ENCODE measurements around the gene ADIPOR2. TPM values are rescaled to one million over a fixed set of nuclear protein-coding genes. Genes with fewer than 3 reads are reported as not detected.
"Not testable (repeated sequence)": the region's sequence is repeated elsewhere in the genome, so short reads cannot be mapped to it uniquely, and the experiment has no call there.

Gene ADIPOR2
- total and polyA plus RNA-seq, 2 donors (not counting 1 experiment from before 2014, with no cell fraction given) = 9.2 to 35.9 TPM

GRCh38 chr12:1715459-1715858 is 24.6 kb downstream of the ADIPOR2 start:
- H3K9me3 Mint-ChIP-seq (ENCODE audit: insufficient read depth); CTCF ChIA-PET; intact Hi-C loops (cut with micrococcal nuclease); H2AFZ ChIP-seq (ENCODE audit: insufficient read depth, low read depth, low read length, poor library complexity, severe bottlenecking); H3K27ac Mint-ChIP-seq; H3K4me2 ChIP-seq (replicated peaks; ENCODE audit: low read depth, low read length, poor library complexity, severe bottlenecking); POLR2A ChIA-PET; H3K9ac ChIP-seq (ENCODE audit: low read length); H3K36me3 ChIP-seq (replicated peaks in 1 of 2; ENCODE audit: control extremely low read depth in 1 of 2, control insufficient read depth in 1 of 2, extremely low read depth in 1 of 2, insufficient read depth in 2 of 2, low read length in 1 of 2); DNase-seq; H3K4me3 Mint-ChIP-seq; ATAC-seq (ENCODE audit: low read depth); H3K4me1 ChIP-seq (ENCODE audit: control insufficient read depth in 2 of 2, insufficient read depth in 2 of 2, low read length in 2 of 2); H3K27me3 ChIP-seq (replicated peaks in 1 of 4; ENCODE audit: control extremely low read depth in 1 of 4, control insufficient read depth in 3 of 4, insufficient read depth in 4 of 4, low read length in 3 of 4); H3K27me3 Mint-ChIP-seq; H3K4me3 ChIP-seq (ENCODE audit: control extremely low read depth in 1 of 5, extremely low read depth in 1 of 5, insufficient read depth in 1 of 5, low read depth in 2 of 5, low read length in 4 of 5): not testable (repeated sequence)
- peaks cover 32% of the 10 kb centered on the region for H3K4me1 Mint-ChIP-seq
- H3K79me2 ChIP-seq (ENCODE audit: control insufficient read depth, insufficient read depth, low read length) = peaks cover 91% of the 10 kb centered on the region
- peaks cover 0 to 13% (median 8%) of the 10 kb centered on the region in 3 donors for H3K9me3 ChIP-seq (ENCODE audit: control extremely low read depth in 1 of 3, control insufficient read depth in 2 of 3, insufficient read depth in 1 of 3, low read length in 2 of 3)
- H3K27ac ChIP-seq (ENCODE audit: low read length in 2 of 2) = peak overlapping the region in 1 of 2 donors; percentile 44
- 94% methylated on average over 3 of the region's 8 CpGs for WGBS (ENCODE audit: insufficient coverage)
- peaks cover 37% of the 10 kb centered on the region for H4K20me1 ChIP-seq (ENCODE audit: control insufficient read depth, insufficient read depth, low read length, poor library complexity, severe bottlenecking)

GRCh38 chr12:1716215-1716862 is 25.5 kb downstream of the ADIPOR2 start:
- Mint-ChIP-seq H3K27me3 (no peaks in the 10 kb centered on the region), H3K9me3 (ENCODE audit: insufficient read depth) (peaks cover 3% of the 10 kb centered on the region), H3K27ac (no peak overlapping the region), H3K4me3 (peak overlapping the region; percentile 6), H3K4me1 (peaks cover 31% of the 10 kb centered on the region)
- peak overlapping the region; percentile 7 for H3K4me2 ChIP-seq (replicated peaks; ENCODE audit: low read depth, low read length, poor library complexity, severe bottlenecking)
- no peaks in the 10 kb centered on the region for H3K27me3 ChIP-seq (replicated peaks in 1 of 4; ENCODE audit: control extremely low read depth in 1 of 4, control insufficient read depth in 3 of 4, insufficient read depth in 4 of 4, low read length in 3 of 4)
- DNase-seq = no peak
- POLR2A ChIA-PET = no interaction called here
- H3K9me3 ChIP-seq (ENCODE audit: control extremely low read depth in 1 of 3, control insufficient read depth in 2 of 3, insufficient read depth in 1 of 3, low read length in 2 of 3) = peaks cover 0 to 13% (median 8%) of the 10 kb centered on the region in 3 donors
- CTCF ChIA-PET = no interaction called here
- H4K20me1 ChIP-seq (ENCODE audit: control insufficient read depth, insufficient read depth, low read length, poor library complexity, severe bottlenecking) = peaks cover 35% of the 10 kb centered on the region
- no peak overlapping the region for H2AFZ ChIP-seq (ENCODE audit: insufficient read depth, low read depth, low read length, poor library complexity, severe bottlenecking)
- peaks cover 3 to 10% of the 10 kb centered on the region in 2 donors for H3K4me1 ChIP-seq (ENCODE audit: control insufficient read depth in 2 of 2, insufficient read depth in 2 of 2, low read length in 2 of 2)
- no peak for TF ChIP-seq EZH2 (IDR thresholded peaks at IDR 0.05; ENCODE audit: borderline replicate concordance, insufficient read depth, low read depth, low read length, poor library complexity, severe bottlenecking)
- no peak for TF ChIP-seq CTCF (IDR thresholded peaks at IDR 0.05)
- H3K79me2 ChIP-seq (ENCODE audit: control insufficient read depth, insufficient read depth, low read length) = peaks cover 89% of the 10 kb centered on the region
- H3K27ac ChIP-seq (ENCODE audit: low read length in 2 of 2) = peak overlapping the region in 1 of 2 donors; percentile 44
- no peak overlapping the region for H3K4me3 ChIP-seq (ENCODE audit: control extremely low read depth in 1 of 5, extremely low read depth in 1 of 5, insufficient read depth in 1 of 5, low read depth in 2 of 5, low read length in 4 of 5)
- no peak for ATAC-seq (ENCODE audit: low read depth)
- no CpG with 5 or more reads among the region's 3 CpGs for WGBS (ENCODE audit: insufficient coverage)
- no peak overlapping the region for H3K9ac ChIP-seq (ENCODE audit: low read length)
- H3K36me3 ChIP-seq (replicated peaks in 1 of 2; ENCODE audit: control extremely low read depth in 1 of 2, control insufficient read depth in 1 of 2, extremely low read depth in 1 of 2, insufficient read depth in 2 of 2, low read length in 1 of 2) = no peaks in the 10 kb centered on the region
- intact Hi-C loops (cut with micrococcal nuclease) = no loop called here

All from B cell (primary cell).